NCI-H2081 treated with DMSO at 0.1 percent for 48 hours (cell line): Measurements from ENCODE around the gene IFT122.
"Not testable (repeated sequence)": the region's sequence is repeated elsewhere in the genome, so short reads cannot be mapped to it uniquely, and the experiment has no call there.

Experiments used
- DNase-seq: peaks from one replicate; lab custom pipeline; 2025; lab: John Stamatoyannopoulos, UW

Gene IFT122, protein sequence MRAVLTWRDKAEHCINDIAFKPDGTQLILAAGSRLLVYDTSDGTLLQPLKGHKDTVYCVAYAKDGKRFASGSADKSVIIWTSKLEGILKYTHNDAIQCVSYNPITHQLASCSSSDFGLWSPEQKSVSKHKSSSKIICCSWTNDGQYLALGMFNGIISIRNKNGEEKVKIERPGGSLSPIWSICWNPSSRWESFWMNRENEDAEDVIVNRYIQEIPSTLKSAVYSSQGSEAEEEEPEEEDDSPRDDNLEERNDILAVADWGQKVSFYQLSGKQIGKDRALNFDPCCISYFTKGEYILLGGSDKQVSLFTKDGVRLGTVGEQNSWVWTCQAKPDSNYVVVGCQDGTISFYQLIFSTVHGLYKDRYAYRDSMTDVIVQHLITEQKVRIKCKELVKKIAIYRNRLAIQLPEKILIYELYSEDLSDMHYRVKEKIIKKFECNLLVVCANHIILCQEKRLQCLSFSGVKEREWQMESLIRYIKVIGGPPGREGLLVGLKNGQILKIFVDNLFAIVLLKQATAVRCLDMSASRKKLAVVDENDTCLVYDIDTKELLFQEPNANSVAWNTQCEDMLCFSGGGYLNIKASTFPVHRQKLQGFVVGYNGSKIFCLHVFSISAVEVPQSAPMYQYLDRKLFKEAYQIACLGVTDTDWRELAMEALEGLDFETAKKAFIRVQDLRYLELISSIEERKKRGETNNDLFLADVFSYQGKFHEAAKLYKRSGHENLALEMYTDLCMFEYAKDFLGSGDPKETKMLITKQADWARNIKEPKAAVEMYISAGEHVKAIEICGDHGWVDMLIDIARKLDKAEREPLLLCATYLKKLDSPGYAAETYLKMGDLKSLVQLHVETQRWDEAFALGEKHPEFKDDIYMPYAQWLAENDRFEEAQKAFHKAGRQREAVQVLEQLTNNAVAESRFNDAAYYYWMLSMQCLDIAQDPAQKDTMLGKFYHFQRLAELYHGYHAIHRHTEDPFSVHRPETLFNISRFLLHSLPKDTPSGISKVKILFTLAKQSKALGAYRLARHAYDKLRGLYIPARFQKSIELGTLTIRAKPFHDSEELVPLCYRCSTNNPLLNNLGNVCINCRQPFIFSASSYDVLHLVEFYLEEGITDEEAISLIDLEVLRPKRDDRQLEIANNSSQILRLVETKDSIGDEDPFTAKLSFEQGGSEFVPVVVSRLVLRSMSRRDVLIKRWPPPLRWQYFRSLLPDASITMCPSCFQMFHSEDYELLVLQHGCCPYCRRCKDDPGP

DNA sequence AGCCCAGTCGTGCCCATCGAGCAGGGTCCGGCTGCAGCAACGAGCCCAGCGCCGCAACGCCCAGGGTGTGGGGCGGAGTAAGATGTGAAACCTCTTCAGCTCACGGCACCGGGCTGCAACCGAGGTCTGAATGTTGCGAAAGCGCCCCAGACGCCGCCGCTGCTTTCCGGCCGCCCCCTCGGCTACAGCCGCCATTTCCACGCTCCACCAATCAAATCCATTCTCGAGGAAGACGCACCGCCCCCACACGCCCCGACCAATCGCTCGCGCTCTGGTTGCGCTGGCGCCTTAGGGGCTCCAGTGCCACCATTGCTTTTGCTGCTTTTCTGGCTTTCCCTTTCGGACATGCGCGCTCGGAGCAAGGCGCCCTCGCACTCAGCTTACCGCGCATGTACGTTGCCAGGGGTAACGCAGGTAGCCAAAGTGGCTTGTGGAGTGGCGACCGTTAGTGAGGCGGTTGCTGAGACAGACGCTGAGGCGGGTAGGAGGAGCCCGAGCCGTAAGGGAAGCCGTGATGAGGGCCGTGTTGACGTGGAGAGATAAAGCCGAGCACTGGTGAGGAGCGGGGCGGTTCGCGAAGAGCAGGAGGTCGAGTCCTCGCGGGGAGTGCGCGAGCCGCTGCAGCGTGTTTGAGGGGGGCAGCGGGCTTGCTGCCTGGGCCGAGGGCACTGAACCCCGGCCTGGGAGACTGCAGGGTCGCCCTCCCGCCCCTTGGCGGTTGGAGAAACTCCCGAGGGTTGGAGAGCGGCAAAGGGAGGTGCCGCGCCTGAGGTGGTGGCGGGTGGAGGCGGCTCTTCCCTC, at the start of gene IFT122, which contains the start of gene MBD4:
IFT122 (plus strand) TSS at position 408 of the 801 bp plus-strand sequence; CDS start at position 515, 107 bp downstream.
MBD4 (minus strand) TSS at position 132 of the 801 bp plus-strand sequence; CDS start at position 17, 115 bp downstream.
- DNase-seq, result peak; percentile 99

DNA sequence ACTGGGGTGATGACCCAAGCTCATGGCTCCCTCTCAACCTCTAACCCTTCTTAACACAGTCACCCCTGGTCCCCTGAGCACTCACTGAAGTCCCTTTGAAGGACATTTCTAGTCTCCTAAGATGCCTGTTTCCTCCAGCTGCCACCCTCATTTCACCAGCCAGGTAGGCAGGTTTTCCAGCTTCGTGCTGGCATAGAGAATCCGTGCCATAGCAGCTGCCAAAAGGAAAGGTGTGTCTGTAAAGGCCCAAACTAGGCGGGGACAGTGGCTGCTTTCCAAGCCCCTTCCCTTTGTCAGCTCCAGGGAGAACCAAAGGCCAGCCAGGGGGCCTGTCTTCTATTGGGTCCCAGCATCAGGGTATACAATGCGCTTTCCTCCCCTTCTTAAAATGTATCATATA, 48.4 kb upstream of the IFT122 start:
- DNase-seq, result not testable (repeated sequence)

DNA sequence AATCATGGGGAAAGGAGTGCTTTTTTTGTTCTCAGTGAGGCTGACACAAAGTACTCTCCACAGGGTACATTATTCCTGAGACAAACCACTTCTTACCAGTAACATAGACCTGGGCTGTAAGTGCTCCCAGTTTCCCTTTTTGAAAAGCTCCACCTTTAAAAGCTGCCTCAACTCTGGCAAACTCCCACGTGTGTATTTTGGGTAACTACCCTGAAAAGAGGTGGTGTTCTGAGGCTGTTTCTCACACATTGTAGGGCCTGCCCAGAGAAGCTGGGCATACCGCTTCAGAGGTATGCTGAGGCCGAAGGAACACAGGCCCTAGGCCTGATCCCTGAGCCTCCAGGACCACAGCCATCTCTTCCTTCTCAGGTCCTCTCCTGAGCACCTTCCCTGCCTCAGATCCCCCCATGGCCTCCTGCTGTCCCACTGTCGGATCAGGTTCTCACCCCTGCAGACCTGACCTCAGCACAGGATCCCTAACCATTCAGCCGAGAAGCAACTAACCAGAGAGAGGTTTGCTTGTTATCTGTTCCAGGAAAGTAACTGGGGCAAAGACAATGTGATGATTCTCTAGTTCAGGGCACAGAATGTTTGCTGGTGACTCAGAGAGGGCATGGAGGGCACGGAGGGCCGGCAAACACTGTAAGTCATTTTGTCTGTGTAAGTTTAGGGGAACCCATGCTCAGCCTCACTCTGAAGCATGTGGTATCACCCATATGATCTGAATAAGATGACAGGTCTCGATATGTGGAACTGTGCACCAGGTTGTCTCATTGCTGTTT, 47.7 kb upstream of the IFT122 start:
- not testable (repeated sequence) for DNase-seq

DNA sequence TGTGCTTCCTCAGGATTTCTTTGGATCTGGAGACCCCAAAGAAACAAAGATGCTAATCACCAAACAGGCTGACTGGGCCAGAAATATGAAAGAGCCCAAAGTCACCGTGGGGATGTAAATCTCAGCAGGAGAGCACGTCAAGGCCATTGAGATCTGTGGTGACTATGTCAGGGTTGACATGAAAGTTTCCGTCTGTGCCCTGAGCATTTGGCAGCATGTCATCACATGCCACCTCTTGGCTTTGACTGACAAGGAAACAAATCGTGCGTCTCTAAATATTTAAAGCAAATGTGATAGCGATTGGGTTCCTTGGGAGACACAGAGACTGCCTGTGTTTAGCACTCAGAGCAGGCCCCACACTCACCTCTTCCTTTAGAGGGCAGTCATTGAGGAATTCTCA, 46.8 kb upstream of the IFT122 start:
- no peak for DNase-seq

DNA sequence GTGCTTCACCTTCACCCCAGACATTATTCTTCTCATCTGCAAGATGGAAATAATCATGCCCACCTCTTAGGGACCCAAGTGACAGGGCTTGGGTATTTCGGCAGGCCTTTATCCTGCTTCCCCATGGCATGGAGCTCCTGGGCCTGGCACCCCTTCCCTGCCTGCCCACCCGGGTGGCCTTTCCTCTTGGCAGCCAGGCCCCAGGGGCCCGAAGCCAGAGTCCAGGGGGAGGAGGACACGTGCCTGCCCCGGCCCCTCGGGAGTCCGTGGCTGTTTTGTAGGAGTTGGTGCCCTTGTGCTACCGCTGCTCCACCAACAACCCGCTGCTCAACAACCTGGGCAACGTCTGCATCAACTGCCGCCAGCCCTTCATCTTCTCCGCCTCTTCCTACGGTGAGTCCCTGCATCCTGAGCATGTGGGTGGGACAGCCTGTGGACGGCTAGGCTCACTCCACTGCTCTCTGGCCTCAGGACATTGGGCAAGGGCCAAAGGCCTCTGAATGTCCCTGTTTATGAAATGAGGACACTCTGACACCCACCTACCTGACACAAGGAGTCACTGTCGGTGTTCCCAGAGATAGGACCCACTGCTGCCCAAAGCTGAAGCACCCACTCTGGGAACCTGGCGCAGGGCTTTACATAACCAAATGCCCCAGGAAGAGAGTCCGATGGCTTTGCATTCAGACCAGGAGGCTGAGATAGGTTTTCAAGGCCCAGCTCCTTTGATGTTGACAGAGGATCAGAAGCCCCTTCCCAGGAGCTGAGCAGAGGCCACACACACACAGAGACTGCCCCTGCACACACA, 46.1 kb upstream of the IFT122 start:
- DNase-seq, result not testable (repeated sequence)

DNA sequence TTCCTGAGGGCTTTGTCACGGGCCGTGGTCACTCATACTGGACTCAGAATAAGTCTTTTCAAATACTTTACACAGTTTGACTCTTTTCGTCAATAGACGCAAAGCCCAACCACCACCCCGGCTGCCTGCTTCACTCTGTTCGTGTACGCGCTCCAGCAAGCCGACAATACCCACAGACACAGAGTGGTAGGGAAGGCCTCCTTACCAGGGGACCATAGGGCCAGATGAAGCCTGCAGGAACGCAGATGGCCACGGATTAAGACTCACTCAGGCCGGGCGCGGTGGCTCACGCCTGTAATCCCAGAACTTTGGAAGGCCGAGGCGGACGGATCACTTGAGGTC, 41.2 kb upstream of the IFT122 start:
- no peak for DNase-seq

DNA sequence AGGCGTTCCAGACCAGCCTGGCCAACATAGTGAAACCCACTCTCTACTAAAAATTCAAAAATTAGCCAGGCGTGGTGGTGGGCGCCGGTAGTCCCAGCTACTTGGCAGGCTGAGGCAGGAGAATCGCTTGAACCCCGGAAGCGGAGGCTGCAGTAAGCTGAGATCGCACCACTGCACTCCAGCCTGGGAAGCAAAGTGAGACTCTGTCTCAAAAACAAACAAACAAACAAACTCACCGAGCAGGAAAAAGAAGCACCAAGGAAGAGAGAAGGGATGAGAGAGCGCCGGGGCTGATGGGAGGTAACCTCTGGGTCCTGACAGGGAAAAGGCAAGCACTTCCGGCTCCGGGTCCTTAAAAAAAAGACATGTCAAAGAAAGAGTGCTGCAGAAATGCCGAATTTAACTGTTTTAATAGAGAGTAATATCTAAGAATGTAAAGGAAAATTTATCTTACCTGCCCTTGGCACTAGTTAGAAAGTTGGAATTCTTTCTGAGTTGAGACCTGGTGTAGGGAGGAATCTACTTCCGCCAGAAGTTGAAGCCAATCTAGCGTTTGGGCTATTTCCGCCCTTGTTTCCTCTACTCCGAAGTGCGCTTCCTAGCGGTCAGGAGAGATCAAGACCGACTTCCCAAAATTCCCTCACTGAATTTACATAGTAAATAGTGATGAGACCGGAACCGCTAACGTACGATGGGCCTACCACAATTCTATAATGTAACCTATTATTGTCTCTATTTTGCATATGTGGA, 40.7 kb upstream of the IFT122 start:
- DNase-seq, result peak; percentile 96

DNA sequence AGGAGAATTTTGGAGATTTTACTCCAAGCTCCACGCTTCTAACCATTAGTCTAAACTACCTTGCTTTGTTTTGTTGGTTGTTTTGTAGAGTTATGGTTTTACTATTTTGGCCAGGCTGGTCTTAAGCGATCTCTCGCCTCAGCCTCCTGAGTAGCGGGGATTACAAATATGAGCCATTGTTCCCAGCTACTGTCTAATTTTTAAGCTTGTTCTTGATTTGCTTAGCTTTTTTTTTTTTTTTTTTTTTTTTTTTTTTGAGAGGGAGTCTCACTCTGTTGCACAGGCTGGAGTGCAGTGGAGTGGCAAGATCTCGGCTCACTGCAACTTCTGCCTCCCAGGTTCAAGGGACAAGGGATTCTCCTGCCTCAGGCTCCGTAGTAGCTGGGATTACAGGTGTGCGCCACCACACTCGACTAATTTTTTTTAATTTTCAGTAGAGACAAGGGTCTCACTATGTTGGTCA, 40.1 kb upstream of the IFT122 start:
- no peak for DNase-seq

DNA sequence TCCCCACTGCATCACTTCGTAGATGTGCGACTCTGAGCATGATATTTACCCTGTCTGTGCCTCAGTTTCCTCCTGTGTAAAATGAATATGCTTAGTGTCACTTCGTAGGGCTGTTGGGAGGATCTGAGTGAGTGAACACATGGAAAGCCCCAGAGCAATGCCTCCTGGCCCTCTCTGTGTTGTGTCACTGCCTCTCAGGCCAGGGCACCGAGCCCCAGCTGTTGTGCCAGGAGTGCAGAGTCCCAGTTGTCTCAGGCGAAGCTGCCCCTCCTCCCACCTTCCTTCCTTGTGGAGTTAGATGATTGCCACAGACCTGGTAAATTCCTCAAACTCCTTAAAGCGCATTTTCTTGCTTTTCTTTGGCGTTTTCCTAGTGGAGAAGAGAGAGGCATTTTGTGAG, 37.8 kb upstream of the IFT122 start:
- no peak for DNase-seq

DNA sequence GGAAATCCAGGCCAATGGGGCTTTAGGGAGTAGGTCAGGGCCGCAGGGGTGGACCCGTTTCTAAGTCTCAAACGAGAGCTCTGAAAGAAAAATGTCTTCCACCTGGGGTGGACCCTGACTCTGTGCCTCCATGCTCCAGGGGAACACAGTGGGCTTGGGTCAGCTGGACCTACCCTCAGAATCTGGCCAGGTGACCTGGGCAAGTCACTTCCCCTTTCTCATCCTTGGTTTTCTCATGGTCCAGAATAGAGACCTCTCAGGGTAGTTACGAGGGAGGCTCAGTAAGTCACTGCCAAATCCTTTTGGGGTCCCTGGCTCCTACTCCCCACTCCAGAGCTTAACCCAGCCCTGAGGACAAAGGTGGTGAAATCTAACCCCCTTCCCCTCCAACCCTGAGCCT, 37.4 kb upstream of the IFT122 start:
- DNase-seq, result no peak

DNA sequence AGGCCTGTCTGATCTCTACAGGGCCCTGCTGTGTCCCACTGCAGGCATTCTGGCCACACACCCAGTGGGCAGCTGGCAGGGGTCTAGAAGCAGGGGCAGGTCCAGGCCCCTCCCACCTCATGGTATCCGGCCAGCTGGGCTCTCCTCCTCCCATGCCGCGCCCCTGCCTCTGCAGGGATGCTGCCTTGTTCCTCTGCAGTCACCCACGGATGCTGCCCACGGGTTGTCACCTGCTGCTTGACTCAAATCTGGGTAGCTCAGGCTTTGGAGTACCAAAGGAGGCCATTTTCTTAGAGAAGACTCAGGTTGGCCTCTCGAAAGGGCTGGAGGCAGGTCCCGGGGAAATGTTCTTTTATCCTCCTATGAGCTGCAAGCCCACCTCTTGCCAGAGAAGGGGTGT, 36.6 kb upstream of the IFT122 start:
- DNase-seq, result no peak

DNA sequence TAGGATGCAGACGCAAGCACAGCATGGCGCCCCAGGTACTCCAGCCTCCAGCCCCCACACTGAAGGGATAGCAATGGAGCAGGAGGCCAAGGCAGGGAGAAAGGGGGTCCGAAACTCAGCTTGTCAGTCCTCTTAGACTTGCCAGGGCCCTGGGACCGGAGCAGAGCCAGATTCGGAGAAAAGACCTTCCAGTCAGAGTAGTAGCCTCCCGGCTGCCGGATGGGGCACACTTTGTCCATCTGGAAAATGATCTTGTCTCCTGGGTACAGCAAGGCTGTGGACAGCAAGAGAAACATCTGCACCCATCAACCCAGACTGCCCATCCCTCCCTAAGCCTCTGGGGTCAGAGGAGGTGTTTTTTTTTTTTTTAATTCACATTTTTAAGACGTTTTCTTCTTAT, 35.9 kb upstream of the IFT122 start:
- DNase-seq, result no peak

DNA sequence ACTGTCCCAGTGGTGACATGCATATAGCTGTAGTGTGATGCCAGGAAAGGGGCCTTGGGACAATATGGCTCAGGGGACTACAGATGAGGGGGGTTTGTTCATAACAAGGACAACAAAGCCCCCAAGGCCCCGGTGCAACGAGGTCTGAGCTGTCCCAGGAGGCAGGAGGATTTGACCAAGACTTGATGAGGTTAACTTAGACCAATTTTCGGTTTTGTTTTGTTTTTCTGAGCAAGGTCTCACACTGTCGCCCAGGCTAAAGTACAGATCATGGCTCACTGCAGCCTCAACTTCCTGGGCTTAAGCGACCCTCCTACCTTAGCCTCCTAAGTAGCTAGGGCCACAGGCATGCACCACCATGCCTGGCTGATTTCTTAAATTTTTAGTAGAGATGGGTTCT, 35.4 kb upstream of the IFT122 start:
- DNase-seq, result no peak

DNA sequence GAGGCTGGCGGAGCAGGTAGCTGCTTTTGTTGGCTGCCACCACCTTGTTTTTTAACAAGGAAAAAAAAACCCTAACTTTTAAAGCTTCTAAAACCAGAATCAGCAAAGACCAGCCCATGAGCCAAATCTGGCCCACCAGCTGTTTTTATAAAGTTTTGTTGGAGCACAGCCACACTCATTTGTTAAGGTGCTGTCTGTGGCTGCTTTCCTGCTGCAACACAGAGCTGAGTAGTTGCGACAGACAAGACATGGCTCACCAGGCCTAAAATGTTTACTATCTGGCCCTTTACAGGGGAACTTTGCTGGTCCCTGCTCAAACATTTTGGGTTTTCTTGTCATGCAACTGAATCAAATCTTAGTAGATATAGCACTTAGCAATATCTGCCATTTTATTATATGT, 30.5 kb upstream of the IFT122 start:
- no peak for DNase-seq

DNA sequence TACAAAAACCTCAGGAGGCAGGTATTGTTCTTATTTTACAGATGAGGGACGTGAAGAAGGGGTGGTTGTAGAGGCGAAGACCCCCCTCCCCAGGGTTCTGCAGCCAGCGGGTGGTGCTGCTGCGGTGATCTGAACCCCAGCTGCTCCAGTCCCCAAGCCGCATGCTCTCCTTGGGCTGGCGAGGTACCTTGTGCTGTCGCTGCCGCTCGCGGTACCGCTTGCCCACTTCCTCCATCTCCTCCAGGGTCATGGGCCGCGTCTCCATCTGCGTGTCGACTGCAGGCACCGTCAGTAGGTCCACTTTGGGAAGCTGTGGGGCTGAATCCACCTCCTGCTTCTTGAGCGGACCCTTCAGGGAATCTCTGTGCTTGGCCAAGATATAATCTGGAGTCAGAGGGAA, 29.1 kb upstream of the IFT122 start:
- no peak for DNase-seq

DNA sequence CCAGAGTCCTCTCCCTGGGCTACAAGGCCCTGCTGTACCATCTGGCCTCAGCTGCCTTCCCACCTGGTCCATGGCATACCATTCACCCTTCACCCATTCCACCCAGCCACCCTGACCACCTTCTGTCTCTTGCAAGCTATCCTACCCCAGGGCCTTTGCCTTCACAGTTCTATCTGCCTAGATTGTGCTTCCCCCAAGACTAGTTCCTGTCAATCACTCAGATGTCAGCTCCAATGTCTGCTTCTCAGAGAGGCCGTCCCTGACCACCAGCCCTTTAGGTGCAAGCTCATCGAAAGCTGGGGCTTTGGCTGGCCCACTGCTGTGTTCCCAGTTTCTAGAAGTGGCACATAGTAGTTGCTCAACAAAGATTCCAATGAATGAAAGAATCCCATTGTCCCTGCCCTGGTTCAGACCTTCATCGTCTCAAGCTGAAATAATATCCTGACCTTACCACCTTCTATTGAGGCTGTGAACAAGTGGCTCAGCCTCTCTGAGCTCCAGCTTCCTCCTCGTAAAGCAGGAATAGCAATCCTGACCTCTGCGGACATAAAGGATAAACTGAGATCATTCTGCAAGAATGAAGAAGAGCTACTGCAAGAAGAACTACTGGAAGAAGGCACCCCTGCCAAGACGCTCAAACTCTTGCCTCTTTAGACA, 27.4 kb upstream of the IFT122 start:
- no peak for DNase-seq

DNA sequence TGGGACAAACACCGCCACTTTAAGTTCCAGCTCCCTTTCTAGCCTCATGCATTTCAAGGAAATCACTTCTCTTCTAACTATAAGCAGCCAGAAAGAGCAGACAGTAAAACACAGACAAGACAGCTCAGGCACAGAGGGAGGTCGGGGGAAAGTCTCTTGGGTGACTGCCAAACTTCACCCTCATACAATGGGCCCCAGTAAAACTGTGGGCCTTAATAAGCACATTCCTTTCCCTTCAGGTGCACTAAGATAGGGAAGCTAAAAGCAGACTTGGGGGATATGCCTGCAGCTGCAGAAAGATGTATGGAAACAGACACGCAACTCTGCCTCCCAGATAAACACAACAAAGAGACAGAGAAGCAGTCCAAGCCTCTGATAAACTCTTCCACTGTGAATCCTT, 26.8 kb upstream of the IFT122 start:
- not testable (repeated sequence) for DNase-seq
